GM12878 (cell line): ENCODE data around the gene PAPPA.

Experiments used
- POLR2A ChIP-seq: IDR thresholded peaks from 2 replicates; pipeline ENCODE4 v1.6.1; 2011; ENCODE audit warnings: low read depth, mild to moderate bottlenecking, low read length
- TF ChIP-seq, protein P1 (sequence below): IDR thresholded peaks from 2 replicates; pipeline ENCODE4 v1.6.1; 2012; ENCODE audit warnings: low read length, inconsistent platforms

DNA sequence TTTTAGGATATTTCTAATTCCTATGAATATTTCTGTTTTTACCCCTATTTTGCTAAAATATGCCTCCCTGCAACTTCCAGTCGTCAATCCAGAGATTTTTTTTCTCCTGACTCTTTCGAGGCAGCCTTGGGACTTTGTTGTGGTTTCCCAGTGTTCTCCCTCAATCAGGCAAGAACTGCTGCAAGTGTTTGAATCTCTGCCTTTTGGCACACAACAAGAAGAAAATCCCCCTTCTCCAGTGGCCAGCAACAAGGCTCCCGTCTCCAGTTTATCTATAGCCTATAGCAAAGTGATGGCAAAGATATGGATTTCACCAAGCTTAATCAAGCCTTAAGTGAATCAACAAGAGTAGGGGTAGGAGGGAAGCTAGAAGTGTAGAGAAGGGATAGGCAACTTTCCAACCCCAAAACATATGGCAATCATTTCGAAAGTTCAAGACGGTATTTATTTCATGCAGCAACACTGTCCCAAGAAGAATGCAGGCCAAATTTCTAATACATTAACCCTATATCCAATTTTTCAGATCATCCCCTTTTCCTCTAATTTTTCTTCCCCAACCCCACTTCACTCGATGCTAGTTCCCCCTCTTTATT lies 37.7 kb upstream of the PAPPA start:
- no peak for TF ChIP-seq POLR2A
- TF ChIP-seq, protein P1, sequence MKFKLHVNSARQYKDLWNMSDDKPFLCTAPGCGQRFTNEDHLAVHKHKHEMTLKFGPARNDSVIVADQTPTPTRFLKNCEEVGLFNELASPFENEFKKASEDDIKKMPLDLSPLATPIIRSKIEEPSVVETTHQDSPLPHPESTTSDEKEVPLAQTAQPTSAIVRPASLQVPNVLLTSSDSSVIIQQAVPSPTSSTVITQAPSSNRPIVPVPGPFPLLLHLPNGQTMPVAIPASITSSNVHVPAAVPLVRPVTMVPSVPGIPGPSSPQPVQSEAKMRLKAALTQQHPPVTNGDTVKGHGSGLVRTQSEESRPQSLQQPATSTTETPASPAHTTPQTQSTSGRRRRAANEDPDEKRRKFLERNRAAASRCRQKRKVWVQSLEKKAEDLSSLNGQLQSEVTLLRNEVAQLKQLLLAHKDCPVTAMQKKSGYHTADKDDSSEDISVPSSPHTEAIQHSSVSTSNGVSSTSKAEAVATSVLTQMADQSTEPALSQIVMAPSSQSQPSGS, result no peak
